GM12873 (cell line): ENCODE data around the gene SHROOM4.

Experiments used
- CTCF ChIP-seq: IDR thresholded peaks from 2 replicates; pipeline ENCODE4 v1.5.1; 2012; ENCODE audit warnings: low read depth, mild to moderate bottlenecking, moderate library complexity, low read length, control low read depth; ENCODE audit not compliant: insufficient read depth; ENCODE audit errors: missing control alignments

Gene SHROOM4

GRCh38 chrX:50726296-50726695 lies 87.7 kb downstream of the SHROOM4 start:
- TF ChIP-seq CTCF: no peak

GRCh38 chrX:50725310-50725709 lies 88.7 kb downstream of the SHROOM4 start:
- TF ChIP-seq CTCF: no peak

- no peak for TF ChIP-seq CTCF
These were observed 91.0 kb downstream of the SHROOM4 start for GRCh38 chrX:50723006-50723405.

- no peak for TF ChIP-seq CTCF
These were observed 92.1 kb downstream of the SHROOM4 start for GRCh38 chrX:50721764-50722521.

GRCh38 chrX:50719614-50720013 lies 94.4 kb downstream of the SHROOM4 start:
- TF ChIP-seq CTCF: no peak

- no peak for TF ChIP-seq CTCF
These were observed 95.2 kb downstream of the SHROOM4 start for GRCh38 chrX:50718776-50719175.

GRCh38 chrX:50716706-50717105 lies 97.3 kb downstream of the SHROOM4 start:
- TF ChIP-seq CTCF: no peak
